HepG2 (cell line): ENCODE data around the gene MRM2. TPM values are rescaled to one million over a fixed set of nuclear protein-coding genes. Genes with fewer than 3 reads are reported as not detected.
A peak's percentile ranks its signal among the peaks of the same experiment; 100 is the strongest.

ENCODE experiments used
- ATAC-seq: fragments of 200-7000 bp; cut with Tn5 transposase; 3 replicates; pipeline ENCODE4 v1.9.1; 2020; ENCODE audit warnings: mild to moderate bottlenecking, moderate library complexity
- BruUV-seq: library from RNA; stranded (reverse); fragments of 400-500 nt; replicated peaks from 2 replicates; lab custom pipeline; 2021; lab: Mats Ljungman, UMichigan
- CTCF ChIA-PET: fragments of 300-600 bp; formaldehyde crosslinking; extraction: SDS; loops from one replicate; lab custom pipeline; 2021; ENCODE audit warnings: low total read pairs, inconsistent platforms, low intra/inter-chr PET ratio; lab: Yijun Ruan, JAX
- POLR2A ChIA-PET: fragments of 350-600 bp; sonication (Branson Sonifier 250); formaldehyde crosslinking; loops from one replicate; lab custom pipeline; 2020; ENCODE audit warnings: antibody characterized with exemption, inconsistent platforms; lab: Yijun Ruan, JAX
- DNase-seq: peaks from one replicate; pipeline ENCODE4 v3.0.0-alpha.2; 2015; ENCODE audit warnings: low spot score
- FAIRE-seq: peaks from 3 replicates; lab custom pipeline; 2011; peaks lifted over from hg19 to GRCh38; lab: Jason Lieb, UNC
- H2AFZ ChIP-seq: one replicate; pipeline ENCODE4 v1.6.1; 2011; ENCODE audit warnings: low read length, inconsistent platforms
- H3K27ac ChIP-seq: fragments of 300-600 bp; 3 replicates; pipeline ENCODE4 v1.8.0; 2011; ENCODE audit warnings: mixed run types, mild to moderate bottlenecking, mixed read lengths, low read length, inconsistent platforms; ENCODE audit not compliant: insufficient read depth; ENCODE audit errors: extremely low read length
- H3K27me3 ChIP-seq, 2 experiments: fragments of 200-600 bp in 1 of 2; 2 replicates in 1 of 2; 3 replicates in 1 of 2; pipeline versions ENCODE4 v1.6.0 to v1.8.0; 2011; ENCODE audit warnings: low read length in 2 of 2, mild to moderate bottlenecking in 2 of 2, moderate library complexity in 2 of 2, inconsistent platforms in 1 of 2; ENCODE audit not compliant: insufficient read depth in 2 of 2, control insufficient read depth in 1 of 2
- H3K36me3 ChIP-seq, 2 experiments: fragments of 200-600 bp in 1 of 2; replicated peaks in 1 of 2; 2 replicates in 1 of 2; 3 replicates in 1 of 2; pipeline versions ENCODE4 v1.5.1 to v1.8.0; 2011; ENCODE audit warnings: low read length in 2 of 2, inconsistent platforms in 1 of 2; ENCODE audit not compliant: insufficient read depth in 2 of 2, control insufficient read depth in 1 of 2
- H3K4me1 ChIP-seq: 2 replicates; pipeline ENCODE4 v1.5.1; 2012; ENCODE audit warnings: low read length, inconsistent platforms; ENCODE audit not compliant: insufficient read depth
- H3K4me2 ChIP-seq: 2 replicates; pipeline ENCODE4 v1.6.0; 2011; ENCODE audit warnings: low read depth, low read length, inconsistent platforms
- H3K4me3 ChIP-seq, 3 experiments: fragments of 200-600 bp in 1 of 3; sonication (generic), shearing (Covaris generic) in 1 of 3; replicated peaks in 1 of 3; 2 replicates each; pipeline ENCODE4 v1.5.1; 2011 to 2016; ENCODE audit warnings: low read length in 3 of 3, inconsistent platforms in 2 of 3, low read depth in 2 of 3, mild to moderate bottlenecking in 2 of 3, control low read depth in 1 of 3, mixed read lengths in 1 of 3; ENCODE audit not compliant: insufficient read depth in 1 of 3
- H3K79me2 ChIP-seq: one replicate; pipeline ENCODE4 v1.6.1; 2011; ENCODE audit warnings: low read length, inconsistent platforms; ENCODE audit not compliant: insufficient read depth
- H3K9ac ChIP-seq: 2 replicates; pipeline ENCODE4 v1.6.0; 2011; ENCODE audit warnings: mild to moderate bottlenecking, low read depth, low read length, inconsistent platforms; ENCODE audit not compliant: insufficient read depth
- H3K9me3 ChIP-seq: 2 replicates; pipeline ENCODE4 v1.5.1; 2012; ENCODE audit warnings: mild to moderate bottlenecking, low read length
- H4K20me1 ChIP-seq: 2 replicates; pipeline ENCODE4 v1.6.0; 2011; ENCODE audit warnings: inconsistent platforms, mild to moderate bottlenecking, low read length, moderate library complexity; ENCODE audit not compliant: insufficient read depth
- CSRNP1 ChIP-seq: sonication (generic); formaldehyde crosslinking; IDR thresholded peaks from 2 replicates; pipeline ENCODE4 v1.8.1; 2023; ENCODE audit warnings: mild to moderate bottlenecking, missing genetic modification reagents
- E2F2 ChIP-seq: sonication (generic); formaldehyde crosslinking; IDR thresholded peaks from 2 replicates; pipeline ENCODE4 v1.4.0; 2020; ENCODE audit warnings: missing genetic modification reagents, borderline replicate concordance
- GABPB1 ChIP-seq: IDR thresholded peaks from 2 replicates; pipeline ENCODE4 v1.6.1; 2016; ENCODE audit warnings: mild to moderate bottlenecking, missing genetic modification reagents, moderate library complexity, missing compliant biosample characterization
- HOXA5 ChIP-seq: sonication (generic); formaldehyde crosslinking; IDR thresholded peaks from 2 replicates; pipeline ENCODE4 v1.4.0; 2020; ENCODE audit warnings: missing genetic modification reagents
- KMT2B ChIP-seq: IDR thresholded peaks from 2 replicates; pipeline ENCODE4 v1.6.1; 2016; ENCODE audit warnings: missing genetic modification reagents, missing compliant biosample characterization
- LBX2 ChIP-seq: sonication (generic); formaldehyde crosslinking; IDR thresholded peaks from 2 replicates; pipeline ENCODE4 v1.5.0; 2020; ENCODE audit warnings: missing genetic modification reagents, mild to moderate bottlenecking, borderline replicate concordance
- MBD4 ChIP-seq: IDR thresholded peaks from 2 replicates; pipeline ENCODE4 v1.6.1; 2012; ENCODE audit warnings: low read length, inconsistent platforms, borderline replicate concordance
- MXD3 ChIP-seq: IDR thresholded peaks from 2 replicates; pipeline ENCODE4 v1.6.1; 2016; ENCODE audit warnings: mild to moderate bottlenecking, missing biosample characterization, missing genetic modification reagents
- NFATC3 ChIP-seq: sonication (generic); formaldehyde crosslinking; IDR thresholded peaks from 2 replicates; pipeline ENCODE4 v1.5.1; 2020; ENCODE audit warnings: mild to moderate bottlenecking, missing genetic modification reagents
- PHF5A ChIP-seq: IDR thresholded peaks from one replicate; pipeline ENCODE4 v1.6.1; 2018; ENCODE audit warnings: low read depth, missing genetic modification reagents; ENCODE audit not compliant: unreplicated experiment
- XRCC5 ChIP-seq: fragments of 200-400 bp; formaldehyde crosslinking; optimal IDR thresholded peaks from 2 replicates; pipeline ENCODE3; 2017; ENCODE audit warnings: mild to moderate bottlenecking, low read length
- ZFY ChIP-seq: sonication (generic); formaldehyde crosslinking; IDR thresholded peaks from 2 replicates; pipeline ENCODE4 v1.4.0; 2020; ENCODE audit warnings: missing genetic modification reagents
- ZNF512 ChIP-seq: sonication (generic); formaldehyde crosslinking; IDR thresholded peaks from 2 replicates; pipeline ENCODE4 v1.4.0; 2020; ENCODE audit warnings: mild to moderate bottlenecking, missing genetic modification reagents
- ZNF761 ChIP-seq: sonication (generic); formaldehyde crosslinking; conservative IDR thresholded peaks from 2 replicates; pipeline ENCODE4 v1.4.0; 2020; ENCODE audit warnings: mild to moderate bottlenecking, missing genetic modification reagents
- ZNF839 ChIP-seq: sonication (generic); formaldehyde crosslinking; IDR thresholded peaks from 2 replicates; pipeline ENCODE4 v1.4.0; 2020; ENCODE audit warnings: missing genetic modification reagents, mild to moderate bottlenecking, borderline replicate concordance
- ZSCAN25 ChIP-seq: sonication (generic); formaldehyde crosslinking; IDR thresholded peaks from 2 replicates; pipeline ENCODE4 v1.8.0; 2022; ENCODE audit warnings: mild to moderate bottlenecking, missing genetic modification reagents
- WGBS: methylation state at CpG from one replicate; pipeline ENCODE4 v1.1.6; 2017; ENCODE audit warnings: low lambda C conversion rate; 5-methylcytosine and 5-hydroxymethylcytosine counted together
- in situ Hi-C: cut with HindIII; loops from 2 replicates; pipeline ENCODE4 v1.10.0; 2017; ENCODE audit warnings: low pct_unique_long_range_greater_than_20kb; ENCODE audit not compliant: extremely low pct_ligation_motif_present
- intact Hi-C: fragments of 100-400 bp; cut with micrococcal nuclease; formaldehyde crosslinking; loops from one replicate; pipeline ENCODE4 v1.10.0; 2022; ENCODE audit not compliant: unreplicated experiment
- polyA plus RNA-seq, 8 experiments: library from polyadenylated mRNA; depleted of rRNA in 3 of 8; stranded (reverse) in 7 of 8; unstranded in 1 of 8; fragments of >200 nt; fragmentation: Illumina TruSeq in 4 of 8; extraction: Trizol in 4 of 8; gene quantifications; 2 replicates each; pipeline versions ENCODE4 v1.2.1 to v1.2.3, GENCODE V29; 2011 to 2016; ENCODE audit warnings: low read depth in 4 of 8, missing spikeins in 1 of 8, mixed read lengths in 1 of 8; ENCODE audit not compliant: insufficient read depth in 1 of 8
- total RNA-seq, 5 experiments: library from RNA; depleted of rRNA; stranded (reverse); fragments of >200 nt; fragmentation: Illumina TruSeq; extraction: Trizol; gene quantifications; 2 replicates each; pipeline ENCODE4 v1.2.3, GENCODE V29; 2016; ENCODE audit warnings: low read depth in 1 of 5

MRM2 gene
- total and polyA plus RNA-seq, 2 of the 13 experiments (the other 11 are each of a cell fraction or from before 2014, with no cell fraction given), result 13.2 to 34.2 TPM

DNA sequence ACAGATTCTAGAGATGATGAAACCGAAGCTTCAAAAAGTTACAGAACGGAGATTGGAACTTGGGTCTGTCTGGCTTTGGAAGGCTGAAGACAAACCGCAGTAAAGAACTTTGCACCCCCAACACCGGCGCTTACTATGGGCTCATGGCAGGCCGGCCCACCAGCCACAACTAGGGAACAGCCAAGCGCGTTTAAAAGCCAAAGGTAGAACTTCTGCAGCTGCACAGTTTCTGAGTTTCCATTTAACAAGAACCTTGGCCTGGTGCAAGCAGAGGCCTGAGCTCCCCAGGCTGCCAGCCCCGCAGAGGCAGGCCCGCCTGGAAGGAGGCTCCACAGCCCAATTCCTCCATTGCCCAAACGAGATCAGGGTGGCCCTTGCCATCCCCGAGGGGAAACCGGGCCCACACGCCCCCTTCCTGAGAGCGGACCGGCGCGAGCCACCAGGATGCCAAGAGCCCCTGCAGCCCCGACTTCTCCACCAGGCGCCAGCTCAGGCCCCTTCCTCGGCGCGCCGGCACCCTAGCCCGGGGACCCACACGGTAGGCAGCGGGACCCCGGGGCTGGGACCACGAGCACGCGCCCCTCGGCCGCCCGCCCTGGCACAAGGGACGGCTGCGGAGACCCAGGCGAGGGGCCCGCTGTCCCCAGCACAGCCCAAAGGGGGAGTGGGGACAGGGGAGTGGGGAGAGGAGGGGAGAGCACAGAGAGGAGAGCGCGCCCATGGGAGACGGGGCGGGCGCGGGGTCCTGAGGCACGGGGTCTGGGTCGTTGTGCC lies 9.8 kb downstream of the MRM2 start:
- Histone ChIP-seq H3K27ac (peak overlapping the region; percentile 68), H3K9me3 (no peaks in the 10 kb centered on the region), H3K79me2 (peaks cover 44% of the 10 kb centered on the region), H3K27me3 (no peaks in the 10 kb centered on the region), H3K36me3 (peaks cover 13 to 48% of the 10 kb centered on the region in 2 experiments), H3K4me3 (peak overlapping the region; percentile 80 to 93 (median 91)), H2AFZ (no peak overlapping the region), H3K4me2 (peak overlapping the region; percentile 94), H4K20me1 (peaks cover 3% of the 10 kb centered on the region; the same call in 1 of the 2 replicates), H3K4me1 (peaks cover 37% of the 10 kb centered on the region), H3K9ac (peak overlapping the region; percentile 82)
- DNase-seq (peak; percentile 47), ATAC-seq (peak; percentile 80), FAIRE-seq (no peak)
- intact Hi-C loops, result no loop called here
- ChIA-PET POLR2A (interaction anchor here (1.0 to 1.7 kb wide), 5 partner anchors 8 to 181 kb away, joined by 3 to 5 read pairs (median 3); partner anchors contain the start of gene EIF3B), CTCF (no interaction called here)
- in situ Hi-C loops, result no loop called here
- WGBS, result 1% methylated on average over 21 of the region's 46 CpGs
- BruUV-seq, result TSS peak; percentile 42
- TF ChIP-seq CSRNP1 (CRISPR knock-in tag) (peak; percentile 21; the same call in 1 of the 2 replicates), LBX2 (CRISPR knock-in tag) (peak; percentile 61; the same call in 1 of the 2 replicates), HOXA5 (CRISPR knock-in tag) (no peak), ZNF839 (CRISPR knock-in tag) (0 out of 2 replicates have a peak, but pooled peaks have one; percentile 35), ZFY (CRISPR knock-in tag) (peak; percentile 23; the same call in 1 of the 2 replicates), PHF5A (CRISPR knock-in tag) (no peak), ZNF512 (no peak), KMT2B (CRISPR knock-in tag) (0 out of 2 replicates have a peak, but pooled peaks have one; percentile 34), E2F2 (CRISPR knock-in tag) (no peak), ZNF761 (CRISPR knock-in tag) (0 out of 2 replicates have a peak, but pooled peaks have one; percentile 0), MXD3 (peak; percentile 46; the same call in 1 of the 2 replicates), MBD4 (no peak), ZSCAN25 (CRISPR knock-in tag) (peak; percentile 52; the same call in 1 of the 2 replicates), GABPB1 (CRISPR knock-in tag) (no peak), NFATC3 (0 out of 2 replicates have a peak, but pooled peaks have one; percentile 58), XRCC5 (peak; percentile 18)
